Skin epidermis (tissue), 12 donors: Measurements from ENCODE around the gene RRM2.
A peak's percentile ranks its signal among the peaks of the same experiment; 100 is the strongest.
"Not testable (repeated sequence)": the region's sequence is repeated elsewhere in the genome, so short reads cannot be mapped to it uniquely, and the experiment has no call there.

Experiments
- H3K27ac ChIP-seq, 21 experiments: fragments of 200-600 bp; sonication (generic) in 11 of 21; one replicate each; pipeline ENCODE4 v1.5.0; 2020; ENCODE audit warnings: mild to moderate bottlenecking in 3 of 21, inconsistent platforms in 2 of 21, moderate library complexity in 2 of 21
- H3K4me3 ChIP-seq, 7 experiments: fragments of 200-600 bp; sonication (generic) in 2 of 7; one replicate each; pipeline ENCODE4 v1.5.0; 2020; ENCODE audit warnings: inconsistent platforms in 2 of 7, mild to moderate bottlenecking in 2 of 7, moderate library complexity in 1 of 7

Gene RRM2

DNA sequence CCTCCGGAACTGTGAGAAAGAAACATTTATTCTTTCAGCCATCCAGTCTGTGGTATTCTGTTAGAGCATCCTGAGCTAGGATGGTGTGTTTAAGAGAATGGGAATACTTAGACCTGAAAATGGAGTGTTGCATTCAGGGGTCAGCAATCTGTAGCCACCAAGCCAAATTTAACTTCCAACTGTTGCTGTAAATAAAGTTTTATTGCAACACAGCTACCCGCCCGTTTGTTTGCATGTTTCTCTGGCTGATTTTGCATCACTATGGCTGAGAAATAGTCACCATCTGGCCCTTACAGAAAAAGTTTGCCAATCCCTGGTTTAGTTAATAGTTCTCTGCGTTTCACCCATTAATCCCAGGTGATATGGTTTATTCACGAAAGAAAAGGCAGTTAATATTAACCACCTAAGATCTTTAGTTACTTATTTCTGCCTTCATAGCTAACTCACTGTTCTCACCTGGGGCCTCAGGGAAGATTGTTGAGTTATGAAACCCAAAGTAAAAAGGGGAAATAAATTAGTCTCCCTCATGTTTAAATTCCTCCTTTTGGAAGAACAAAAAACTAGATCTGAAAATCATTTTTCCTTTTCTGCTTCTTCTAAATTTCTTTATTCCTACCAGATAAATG, 32.9 kb upstream of the RRM2 start:
- no peak overlapping the region for H3K4me3 ChIP-seq
- no peak overlapping the region for H3K27ac ChIP-seq

DNA sequence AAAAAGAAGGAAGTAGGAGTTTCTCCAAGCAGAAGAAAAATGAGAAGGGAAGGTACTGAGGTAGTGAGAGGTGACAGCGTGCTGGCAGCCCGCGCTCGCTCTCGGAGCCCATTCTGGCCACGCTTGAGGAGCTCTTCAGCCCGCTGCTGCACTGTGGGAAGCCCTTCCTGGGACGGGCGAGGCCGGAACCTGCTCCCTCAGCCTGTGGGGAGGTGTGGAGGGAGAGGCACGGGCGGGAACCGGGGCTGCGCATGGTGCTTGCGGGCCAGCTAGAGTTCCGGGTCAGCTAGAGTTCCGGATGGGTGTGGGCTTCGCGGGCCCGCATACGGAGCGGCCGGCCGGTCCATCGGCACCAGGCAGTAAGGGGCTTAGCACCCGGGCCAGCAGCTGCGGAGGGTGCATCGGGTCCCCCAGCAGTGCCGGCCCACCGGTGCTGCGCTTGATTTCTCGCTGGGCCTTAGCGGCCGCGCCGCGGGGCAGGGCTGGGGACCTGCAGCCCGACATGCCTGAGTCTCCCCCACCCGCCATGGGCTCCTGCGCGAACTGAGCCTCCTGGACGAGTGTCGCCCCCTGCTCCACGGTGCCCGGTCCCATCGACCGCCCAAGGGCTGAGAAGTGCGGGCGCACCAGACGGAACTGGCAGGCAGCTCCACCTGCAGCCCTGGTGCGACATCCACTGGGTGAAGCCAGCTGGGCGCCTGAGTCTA, 31.2 kb upstream of the RRM2 start:
- Histone ChIP-seq H3K4me3 (peak overlapping the region in 3 of 7 experiments; percentile 6 to 30 (median 23)), H3K27ac (no peak overlapping the region)

- H3K27ac ChIP-seq, H3K4me3 ChIP-seq: not testable (repeated sequence)
These were observed 30.7 kb upstream of the RRM2 start for GRCh38 chr2:10091889-10092244.

GRCh38 chr2:10094271-10094814, 28.2 kb upstream of the RRM2 start:
- Histone ChIP-seq H3K27ac (no peak overlapping the region), H3K4me3 (no peak overlapping the region)

- Histone ChIP-seq H3K4me3 (no peak overlapping the region), H3K27ac (no peak overlapping the region)
These were observed 27.4 kb upstream of the RRM2 start for GRCh38 chr2:10095175-10095574.

DNA sequence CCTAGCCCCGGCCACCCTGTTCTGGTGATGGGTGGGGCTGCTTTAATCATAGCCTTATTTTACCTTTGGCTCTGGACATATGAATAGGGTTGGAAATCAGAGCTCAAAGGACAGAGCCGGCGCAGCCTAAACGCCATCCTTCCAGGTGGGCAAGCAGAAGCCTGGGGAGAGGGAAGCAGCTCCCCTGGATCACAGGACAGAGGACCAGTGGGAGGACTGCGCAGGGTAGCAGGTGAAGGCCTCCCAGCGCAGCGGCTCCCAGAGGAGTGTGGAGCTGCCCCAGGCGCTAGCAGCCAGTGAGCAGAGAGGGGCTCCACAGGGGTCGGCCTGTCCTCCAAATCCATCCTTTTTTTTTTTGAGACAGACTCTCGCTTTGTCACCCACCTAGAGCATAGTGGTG, 25.9 kb upstream of the RRM2 start:
- no peak overlapping the region for H3K4me3 ChIP-seq
- no peak overlapping the region for H3K27ac ChIP-seq

DNA sequence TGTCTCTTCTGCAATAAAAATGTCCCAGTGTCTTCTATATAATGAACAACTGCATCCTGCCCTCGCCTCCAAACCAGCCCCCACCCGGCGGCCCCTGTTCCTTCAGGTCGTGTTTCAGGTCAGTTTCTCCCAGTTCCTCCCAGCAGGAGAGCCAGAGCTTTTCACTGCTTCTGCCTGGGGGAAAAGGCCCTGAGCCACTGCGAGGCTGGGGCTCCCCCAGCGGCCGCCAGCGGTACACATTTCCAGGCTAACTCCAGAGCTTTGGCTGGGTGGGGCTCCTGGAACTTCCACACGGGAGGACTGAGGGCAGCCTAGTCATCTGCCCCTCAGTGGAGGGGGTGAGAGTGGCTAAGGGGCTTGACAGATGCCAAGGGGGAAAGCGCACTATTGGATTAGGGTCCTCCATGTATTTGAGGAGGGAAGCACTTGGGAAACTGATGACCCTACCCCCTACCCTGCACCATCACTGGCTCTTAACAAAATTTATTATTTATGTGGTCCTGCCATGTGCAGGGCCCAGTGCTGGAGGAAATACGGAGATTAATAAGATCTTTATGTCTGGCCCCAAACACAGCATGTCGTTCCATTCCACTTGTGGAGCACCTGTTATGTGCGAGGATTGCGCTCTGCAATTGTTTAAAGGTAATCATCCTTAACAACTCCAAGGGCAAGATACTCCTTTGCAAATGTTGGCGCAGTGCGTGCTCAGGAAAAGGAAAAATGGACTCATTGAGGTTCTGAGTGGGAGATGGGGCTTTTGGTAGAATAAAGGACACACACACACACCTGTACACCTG, 25.0 kb upstream of the RRM2 start:
- H3K4me3 ChIP-seq = no peak overlapping the region
- no peak overlapping the region for H3K27ac ChIP-seq

GRCh38 chr2:10101491-10101890, 21.0 kb upstream of the RRM2 start:
- H3K4me3 ChIP-seq = no peak overlapping the region
- no peak overlapping the region for H3K27ac ChIP-seq

- no peak overlapping the region for H3K27ac ChIP-seq
- no peak overlapping the region for H3K4me3 ChIP-seq
These were observed 19.4 kb upstream of the RRM2 start for GRCh38 chr2:10103179-10103578.

- not testable (repeated sequence) for H3K27ac ChIP-seq, H3K4me3 ChIP-seq
These were observed 17.6 kb upstream of the RRM2 start for GRCh38 chr2:10104906-10105305.

DNA sequence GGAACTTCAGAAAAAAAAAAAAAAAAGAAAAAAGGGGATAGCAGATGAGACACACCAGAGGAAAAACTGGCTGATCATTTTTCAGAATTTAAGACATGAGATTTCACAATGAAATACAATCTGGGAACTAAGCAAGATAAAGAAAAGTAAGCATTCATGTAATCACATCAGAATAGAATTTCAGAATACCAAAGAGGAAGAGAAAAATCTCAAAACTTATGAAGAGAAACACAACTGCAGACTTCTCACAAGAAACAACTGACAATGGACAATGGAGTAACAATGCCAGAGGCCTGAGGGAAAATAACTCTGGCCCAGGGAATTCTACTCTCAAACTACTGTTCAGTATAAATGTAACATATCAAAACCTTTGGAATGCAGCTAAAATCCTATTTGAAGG, 13.2 kb upstream of the RRM2 start:
- no peak overlapping the region for H3K27ac ChIP-seq

DNA sequence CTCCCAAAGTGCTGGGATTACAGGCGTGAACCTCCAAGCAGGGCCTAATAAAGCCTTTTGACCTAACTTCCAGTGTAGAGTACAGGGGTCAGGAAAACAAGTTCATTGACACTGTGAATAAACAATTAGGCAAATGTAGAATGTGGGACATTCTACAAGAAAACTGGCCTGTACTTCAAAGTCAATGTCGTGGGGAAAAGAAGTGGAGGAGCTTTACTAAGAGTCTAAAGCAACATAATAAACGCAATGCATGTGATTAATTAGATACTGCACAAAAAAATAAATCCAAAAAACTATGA, 3.6 kb upstream of the RRM2 start:
- Histone ChIP-seq H3K4me3 (no peak overlapping the region), H3K27ac (no peak overlapping the region)

More for the DNA sequence above, 13.2 kb upstream of the RRM2 start:
- H3K4me3 ChIP-seq = no peak overlapping the region

DNA sequence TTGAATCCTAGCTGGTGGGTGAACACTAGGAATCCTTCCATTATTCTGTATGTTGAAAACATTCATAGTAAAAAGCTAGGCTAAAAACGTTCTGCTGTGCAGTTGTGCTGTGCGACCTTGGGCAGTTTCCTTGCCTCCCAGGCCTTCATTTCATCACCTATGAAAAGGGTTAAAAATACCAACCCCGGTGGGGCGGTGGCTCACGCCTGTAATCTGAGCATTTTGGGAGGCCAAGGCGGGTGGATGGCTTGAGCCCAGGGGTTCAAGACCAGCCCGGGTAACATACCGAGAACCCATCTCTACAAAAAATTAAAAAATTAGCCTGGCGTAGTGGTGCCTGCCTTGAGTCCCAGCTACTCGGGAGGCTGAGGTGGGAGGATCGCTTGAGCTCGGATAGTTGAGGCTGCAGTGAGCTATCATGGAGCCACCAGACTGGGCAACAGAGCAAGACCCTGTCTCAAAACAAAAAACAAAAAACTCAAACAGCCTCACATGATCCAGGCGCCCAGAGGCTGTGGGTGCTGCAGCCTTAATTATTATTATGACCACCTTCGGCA, 2.9 kb upstream of the RRM2 start:
- Histone ChIP-seq H3K4me3 (peak overlapping the region; percentile 52 to 77 (median 55)), H3K27ac (peak overlapping the region in 11 of 21 experiments; percentile 31 to 87 (median 74))

DNA sequence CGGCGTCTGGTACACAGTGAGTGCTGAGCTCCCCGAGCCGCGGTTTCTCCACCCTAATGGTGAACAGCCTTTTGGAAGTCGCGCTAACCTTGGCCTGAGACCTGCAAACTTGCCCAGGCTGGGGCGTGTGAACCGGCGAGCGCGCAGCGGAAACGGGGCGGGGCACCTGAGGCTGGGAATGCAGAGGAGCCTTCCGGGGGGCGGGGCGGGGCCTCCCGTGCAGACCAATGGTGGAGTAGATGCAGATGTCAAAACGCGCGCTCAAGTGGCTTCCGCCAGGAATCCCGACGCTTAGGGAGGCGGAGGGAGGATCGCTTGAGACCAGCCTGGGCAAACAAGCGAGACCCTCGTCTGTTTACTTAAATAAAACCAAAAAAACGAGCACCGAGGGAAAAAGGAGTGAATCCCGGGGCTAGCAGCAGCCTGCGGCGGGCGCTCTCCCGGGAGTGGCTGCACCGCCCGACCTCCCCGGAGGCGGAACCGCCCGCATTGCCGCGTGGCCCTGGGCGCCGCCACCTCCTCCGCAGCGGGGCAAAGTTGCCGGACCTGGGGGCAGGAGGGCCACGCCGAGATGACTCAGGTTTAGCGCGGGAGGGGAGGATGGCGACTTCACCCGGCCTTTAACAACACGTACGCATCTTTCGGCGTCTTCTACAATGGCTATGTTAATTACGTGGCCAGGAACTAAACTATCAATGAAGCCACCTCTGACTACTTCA, 2.2 kb upstream of the RRM2 start:
- peak overlapping the region in 20 of 21 experiments; percentile 28 to 87 (median 67) for H3K27ac ChIP-seq
- peak overlapping the region; percentile 52 to 77 (median 55) for H3K4me3 ChIP-seq

DNA sequence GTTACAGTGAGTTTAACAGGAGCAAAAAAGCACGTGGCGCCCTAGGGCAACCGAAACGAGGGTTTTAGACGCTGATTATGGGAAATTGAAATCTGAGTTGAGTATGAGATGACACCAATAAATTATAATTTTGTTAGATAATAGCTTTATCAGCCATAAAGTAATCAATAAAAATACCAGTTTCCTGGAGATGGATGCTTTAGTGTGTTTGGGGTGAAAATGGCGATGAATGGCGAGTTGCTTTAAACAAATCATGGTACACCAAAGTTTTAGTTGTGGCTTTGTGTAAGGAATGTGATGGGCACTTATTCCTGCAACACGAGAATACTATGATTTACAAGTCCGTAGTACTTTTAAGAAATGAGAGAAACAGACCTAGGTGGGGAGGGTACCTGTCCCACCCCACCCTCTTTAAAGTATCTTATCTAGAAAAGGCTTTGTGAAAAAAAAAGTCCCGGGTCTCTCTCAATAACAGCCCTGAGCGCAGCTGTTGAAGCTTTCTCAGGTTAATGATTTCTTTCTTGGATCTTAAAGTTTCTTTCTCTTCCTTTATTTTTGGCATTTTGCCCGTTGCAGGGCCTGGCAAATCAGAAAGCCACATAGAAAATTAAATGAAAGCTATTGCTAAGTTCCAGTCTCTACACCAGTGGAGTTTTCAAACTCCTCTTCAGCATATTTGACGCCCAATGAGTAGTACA, 1.5 kb upstream of the RRM2 start:
- peak overlapping the region; percentile 52 to 77 (median 55) for H3K4me3 ChIP-seq
- H3K27ac ChIP-seq = peak overlapping the region in 20 of 21 experiments; percentile 28 to 87 (median 67)

GRCh38 chr2:10123281-10123680, 742 bp downstream of the RRM2 start:
- peak overlapping the region; percentile 43 to 62 (median 54) for H3K4me3 ChIP-seq

GRCh38 chr2:10124538-10125045, 2.1 kb downstream of the RRM2 start:
- H3K4me3 ChIP-seq = peak overlapping the region in 2 of 7 experiments; percentile 12 to 57
- H3K27ac ChIP-seq = no peak overlapping the region

More at GRCh38 chr2:10123281-10123680, 742 bp downstream of the RRM2 start:
- H3K27ac ChIP-seq = peak overlapping the region in 1 of 21 experiments; percentile 70

DNA sequence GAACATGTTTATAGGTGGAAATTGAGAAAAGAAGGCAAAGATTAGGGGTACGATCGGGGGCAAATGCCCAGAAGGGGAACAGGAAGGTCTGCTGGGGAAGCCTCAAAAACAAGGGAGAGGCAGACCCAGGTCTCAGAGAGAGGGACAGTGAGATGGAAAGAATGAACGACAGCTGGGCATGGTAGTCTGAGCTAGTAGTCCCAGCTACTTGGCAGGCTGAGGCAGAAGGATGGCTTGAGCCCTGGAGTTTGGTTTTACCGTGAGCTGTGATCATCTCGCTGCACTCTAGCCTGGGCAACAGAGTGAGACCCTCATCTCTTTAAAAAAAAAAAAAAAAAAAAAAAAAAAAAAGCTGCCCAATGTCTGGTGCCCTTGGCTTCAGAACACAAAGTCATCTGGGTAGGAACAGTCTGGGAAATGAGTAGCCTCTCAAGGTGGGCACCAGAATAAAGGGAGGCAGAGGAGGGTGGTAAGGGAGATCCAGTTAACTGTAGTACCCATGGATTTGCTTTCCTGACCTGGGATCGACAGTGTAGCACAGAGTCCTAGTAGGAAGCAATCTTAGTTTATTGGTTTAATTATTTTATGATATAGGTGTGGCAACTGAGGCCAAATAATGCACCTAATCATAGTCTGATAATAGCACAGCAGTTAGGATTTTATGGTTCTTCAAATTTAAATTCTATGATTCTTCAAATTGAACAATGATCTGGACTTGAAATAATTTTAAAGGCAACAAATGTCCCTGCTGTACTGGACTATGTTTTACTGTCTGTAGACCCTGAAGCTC, 3.5 kb downstream of the RRM2 start:
- Histone ChIP-seq H3K4me3 (no peak overlapping the region), H3K27ac (no peak overlapping the region)
